NCI-H1694 (cell line): ENCODE results near the gene TMC2.
A peak's percentile ranks its signal among the peaks of the same experiment; 100 is the strongest.
"Not testable (repeated sequence)": the region's sequence is repeated elsewhere in the genome, so short reads cannot be mapped to it uniquely, and the experiment has no call there.

Source experiments
- DNase-seq: peaks from one replicate; lab custom pipeline; 2025; lab: John Stamatoyannopoulos, UW

The TMC2 gene

GRCh38 chr20:2663887-2664719 lies 127.7 kb downstream of the TMC2 start, which contains the start of gene IDH3B:
TSS of gene IDH3B (minus strand) at chr20:2664216. CDS start at chr20:2664188, 28 bp downstream.
- peak; percentile 89 for DNase-seq

GRCh38 chr20:2671977-2672376 lies 135.6 kb downstream of the TMC2 start:
- DNase-seq, result no peak

GRCh38 chr20:2672446-2672845 lies 136.1 kb downstream of the TMC2 start:
- DNase-seq, result no peak

GRCh38 chr20:2673453-2673852 lies 137.1 kb downstream of the TMC2 start:
- DNase-seq, result no peak

GRCh38 chr20:2680046-2680445 lies 143.7 kb downstream of the TMC2 start:
- no peak for DNase-seq

GRCh38 chr20:2682040-2682439 lies 145.7 kb downstream of the TMC2 start:
- not testable (repeated sequence) for DNase-seq

GRCh38 chr20:2684817-2685216 lies 148.4 kb downstream of the TMC2 start:
- not testable (repeated sequence) for DNase-seq

- no peak for DNase-seq
Measured at GRCh38 chr20:2687514-2687913, 151.1 kb downstream of the TMC2 start.

- peak; percentile 33 for DNase-seq
Measured at GRCh38 chr20:2688041-2688591, 151.7 kb downstream of the TMC2 start.

- no peak for DNase-seq
Measured at GRCh38 chr20:2690213-2690612, 153.8 kb downstream of the TMC2 start.

GRCh38 chr20:2690718-2691117 lies 154.3 kb downstream of the TMC2 start:
- DNase-seq, result no peak

- DNase-seq, result no peak
Measured at GRCh38 chr20:2691127-2691526, 154.8 kb downstream of the TMC2 start.
